GM21737 (cell line): ENCODE results near the gene STAT2.
"Not testable (repeated sequence)": the region's sequence is repeated elsewhere in the genome, so short reads cannot be mapped to it uniquely, and the experiment has no call there.

Experiments used
- ATAC-seq: cut with Tn5 transposase; IDR thresholded peaks from one replicate; pipeline ENCODE4 v1.9.1; 2021; ENCODE audit warnings: mild to moderate bottlenecking, moderate library complexity; ENCODE audit not compliant: unreplicated experiment

STAT2 gene

GRCh38 chr12:56359851-56360767, at the start of gene STAT2:
STAT2 (minus strand) TSS chr12:56360107; CDS start chr12:56356571, 3,536 bp downstream.
- peak; percentile 96 for ATAC-seq

GRCh38 chr12:56408799-56409417, 49.0 kb upstream of the STAT2 start:
- no peak for ATAC-seq

- ATAC-seq, result not testable (repeated sequence)
Measured at GRCh38 chr12:56404227-56404626, 44.3 kb upstream of the STAT2 start.

GRCh38 chr12:56401612-56402011, 41.7 kb upstream of the STAT2 start:
- not testable (repeated sequence) for ATAC-seq

- not testable (repeated sequence) for ATAC-seq
Measured at GRCh38 chr12:56401125-56401524, 41.2 kb upstream of the STAT2 start.

GRCh38 chr12:56399466-56399865, 39.6 kb upstream of the STAT2 start:
- ATAC-seq, result not testable (repeated sequence)

- no peak for ATAC-seq
Measured at GRCh38 chr12:56398324-56398723, 38.4 kb upstream of the STAT2 start.

- no peak for ATAC-seq
Measured at GRCh38 chr12:56392331-56392730, 32.4 kb upstream of the STAT2 start.

GRCh38 chr12:56391721-56392120, 31.8 kb upstream of the STAT2 start:
- no peak for ATAC-seq

- no peak for ATAC-seq
Measured at GRCh38 chr12:56389412-56389811, 29.5 kb upstream of the STAT2 start.

GRCh38 chr12:56387152-56387736, 27.3 kb upstream of the STAT2 start:
- ATAC-seq, result no peak

- no peak for ATAC-seq
Measured at GRCh38 chr12:56385873-56386272, 26.0 kb upstream of the STAT2 start.

GRCh38 chr12:56382611-56383010, 22.7 kb upstream of the STAT2 start:
- ATAC-seq, result no peak

GRCh38 chr12:56377989-56378316, 18.0 kb upstream of the STAT2 start:
- ATAC-seq, result no peak

- no peak for ATAC-seq
Measured at GRCh38 chr12:56377310-56377988, 17.5 kb upstream of the STAT2 start.

GRCh38 chr12:56375598-56376434, 15.9 kb upstream of the STAT2 start:
- ATAC-seq, result no peak

- no peak for ATAC-seq
Measured at GRCh38 chr12:56374726-56375597, 15.1 kb upstream of the STAT2 start.

- ATAC-seq, result no peak
Measured at GRCh38 chr12:56373515-56373914, 13.6 kb upstream of the STAT2 start.

- no peak for ATAC-seq
Measured at GRCh38 chr12:56366948-56367347, 7.0 kb upstream of the STAT2 start.
